Measurements from ENCODE around the gene GAS2L2.

GAS2L2 gene

GRCh38 chr17:35748341-35748841 is 4.6 kb downstream of the GAS2L2 start:
- no peak for FAIRE-seq

GRCh38 chr17:35747540-35748017 is 5.5 kb downstream of the GAS2L2 start:
- peak; percentile 95 for DNase-seq (ENCODE audit: insufficient read length, low spot score)
- no peak for FAIRE-seq

More at GRCh38 chr17:35748341-35748841, 4.6 kb downstream of the GAS2L2 start:
- DNase-seq (ENCODE audit: insufficient read length, low spot score) = no peak

- FAIRE-seq (no peak), DNase-seq (ENCODE audit: insufficient read length, low spot score) (no peak)
Observed at GRCh38 chr17:35745749-35746320, 7.2 kb downstream of the GAS2L2 start.

GRCh38 chr17:35745246-35745645 is 7.8 kb downstream of the GAS2L2 start:
- DNase-seq (ENCODE audit: insufficient read length, low spot score) (no peak), FAIRE-seq (no peak)

- DNase-seq (ENCODE audit: insufficient read length, low spot score) (no peak), FAIRE-seq (no peak)
Observed at GRCh38 chr17:35744830-35745229, 8.2 kb downstream of the GAS2L2 start.

GRCh38 chr17:35743626-35744328 is 9.3 kb downstream of the GAS2L2 start:
- peak; percentile 53 for DNase-seq (ENCODE audit: insufficient read length, low spot score)
- no peak for FAIRE-seq

- FAIRE-seq = no peak
- no peak for DNase-seq (ENCODE audit: insufficient read length, low spot score)
Observed at GRCh38 chr17:35742896-35743477, 10.1 kb downstream of the GAS2L2 start.

- no peak for FAIRE-seq
- DNase-seq (ENCODE audit: insufficient read length, low spot score) = no peak
Observed at GRCh38 chr17:35742496-35742895, 10.5 kb downstream of the GAS2L2 start.

GRCh38 chr17:35740997-35741931 is 11.8 kb downstream of the GAS2L2 start:
- FAIRE-seq = no peak
- no peak for DNase-seq (ENCODE audit: insufficient read length, low spot score)

GRCh38 chr17:35740216-35740615 is 12.8 kb downstream of the GAS2L2 start:
- DNase-seq (ENCODE audit: insufficient read length, low spot score) (no peak), FAIRE-seq (no peak)

- FAIRE-seq (no peak), DNase-seq (ENCODE audit: insufficient read length, low spot score) (no peak)
Observed at GRCh38 chr17:35738519-35739133, 14.4 kb downstream of the GAS2L2 start.

GRCh38 chr17:35736236-35736635 is 16.8 kb downstream of the GAS2L2 start:
- FAIRE-seq = no peak

GRCh38 chr17:35735036-35735805 is 17.8 kb downstream of the GAS2L2 start:
- DNase-seq (ENCODE audit: insufficient read length, low spot score) = no peak
- no peak for FAIRE-seq

More at GRCh38 chr17:35736236-35736635, 16.8 kb downstream of the GAS2L2 start:
- DNase-seq (ENCODE audit: insufficient read length, low spot score) = no peak

GRCh38 chr17:35734396-35734795 is 18.6 kb downstream of the GAS2L2 start:
- DNase-seq (ENCODE audit: insufficient read length, low spot score) (no peak), FAIRE-seq (no peak)

GRCh38 chr17:35733366-35733765 is 19.7 kb downstream of the GAS2L2 start:
- DNase-seq (ENCODE audit: insufficient read length, low spot score) = no peak
- no peak for FAIRE-seq

- FAIRE-seq = no peak
- no peak for DNase-seq (ENCODE audit: insufficient read length, low spot score)
Observed at GRCh38 chr17:35732806-35733136, 20.3 kb downstream of the GAS2L2 start.

GRCh38 chr17:35731917-35732805 is 20.9 kb downstream of the GAS2L2 start:
- FAIRE-seq = no peak

GRCh38 chr17:35731239-35731916 is 21.7 kb downstream of the GAS2L2 start, which contains the start of gene RASL10B:
TSS of gene RASL10B (plus strand) at chr17:35731639. CDS start at chr17:35735185, 3,546 bp downstream.
- DNase-seq (ENCODE audit: insufficient read length, low spot score) (no peak), FAIRE-seq (no peak)

More at GRCh38 chr17:35731917-35732805, 20.9 kb downstream of the GAS2L2 start:
- no peak for DNase-seq (ENCODE audit: insufficient read length, low spot score)

All from GM19239 (cell line).